Activated T-helper 1 cell treated with anti-CD3 and anti-CD28 coated beads, Interleukin-12 subunit alpha, Interleukin-12 subunit beta, Interleukin-2, Interleukin-4 antibody, amounts not matched to agents 30 ng/mL and 10 ng/mL and 1 ng/mL, durations not matched to agents 14 hours and 24 hours and 36 hours (primary cell): ENCODE measurements around the gene LHX5. TPM values are rescaled to one million over a fixed set of nuclear protein-coding genes. Genes with fewer than 3 reads are reported as not detected.

Experiments
- DNase-seq: peaks from one replicate; pipeline ENCODE4 v3.0.0; 2021; ENCODE audit warnings: low spot score
- H3K27ac Mint-ChIP-seq: one replicate; pipeline ENCODE4 v1.8.0; 2021; ENCODE audit warnings: mild to moderate bottlenecking, mixed read lengths
- H3K27me3 Mint-ChIP-seq: one replicate; pipeline ENCODE4 v1.8.0; 2022; ENCODE audit warnings: mild to moderate bottlenecking, moderate library complexity, mixed read lengths; ENCODE audit not compliant: insufficient read depth
- H3K36me3 Mint-ChIP-seq: one replicate; pipeline ENCODE4 v1.8.0; 2021; ENCODE audit warnings: low read depth, mixed read lengths
- H3K4me1 Mint-ChIP-seq: one replicate; pipeline ENCODE4 v1.8.0; 2021; ENCODE audit warnings: low read depth, mixed read lengths
- H3K4me3 Mint-ChIP-seq: one replicate; pipeline ENCODE4 v1.8.0; 2021; ENCODE audit warnings: mild to moderate bottlenecking, moderate library complexity, mixed read lengths
- H3K9me3 Mint-ChIP-seq: one replicate; pipeline ENCODE4 v1.8.0; 2021; ENCODE audit warnings: mixed read lengths
- intact Hi-C: fragments of 100-400 bp; cut with micrococcal nuclease; formaldehyde crosslinking; loops from one replicate; pipeline ENCODE4 v1.15.1; 2024
- total RNA-seq: library from RNA; stranded (reverse); gene quantifications from 2 replicates; pipeline ENCODE4 v1.2.3, GENCODE V29; 2022

LHX5 gene
- total RNA-seq, 1 donor from 2014 or later: not detected

- Mint-ChIP-seq H3K9me3 (no peaks in the 10 kb centered on the region), H3K36me3 (no peaks in the 10 kb centered on the region), H3K4me3 (no peak overlapping the region), H3K4me1 (no peaks in the 10 kb centered on the region), H3K27ac (no peak overlapping the region), H3K27me3 (peaks cover 5% of the 10 kb centered on the region)
- DNase-seq: no peak
- intact Hi-C loops: no loop called here
Observed at GRCh38 chr12:113488322-113488721, 16.7 kb upstream of the LHX5 start.

- DNase-seq: no peak
- no peaks in the 10 kb centered on the region for H3K36me3 Mint-ChIP-seq
- intact Hi-C loops: no loop called here
- H3K4me3 Mint-ChIP-seq: no peak overlapping the region
- H3K9me3 Mint-ChIP-seq: no peaks in the 10 kb centered on the region
- H3K27me3 Mint-ChIP-seq: peaks cover 5% of the 10 kb centered on the region
- no peaks in the 10 kb centered on the region for H3K4me1 Mint-ChIP-seq
- H3K27ac Mint-ChIP-seq: no peak overlapping the region
Observed at GRCh38 chr12:113486722-113487121, 15.1 kb upstream of the LHX5 start.

- H3K9me3 Mint-ChIP-seq: no peaks in the 10 kb centered on the region
- no peak for DNase-seq
- peaks cover 13% of the 10 kb centered on the region for H3K27me3 Mint-ChIP-seq
- intact Hi-C loops: no loop called here
- H3K27ac Mint-ChIP-seq: no peak overlapping the region
- no peaks in the 10 kb centered on the region for H3K36me3 Mint-ChIP-seq
- no peak overlapping the region for H3K4me3 Mint-ChIP-seq
- no peaks in the 10 kb centered on the region for H3K4me1 Mint-ChIP-seq
Observed at GRCh38 chr12:113485330-113485729, 13.7 kb upstream of the LHX5 start.

GRCh38 chr12:113482334-113482733 is 10.7 kb upstream of the LHX5 start:
- H3K27ac Mint-ChIP-seq: no peak overlapping the region
- H3K4me1 Mint-ChIP-seq: peaks cover 5% of the 10 kb centered on the region
- intact Hi-C loops: no loop called here
- peaks cover 40% of the 10 kb centered on the region for H3K27me3 Mint-ChIP-seq
- no peaks in the 10 kb centered on the region for H3K9me3 Mint-ChIP-seq
- H3K4me3 Mint-ChIP-seq: no peak overlapping the region
- no peak for DNase-seq
- H3K36me3 Mint-ChIP-seq: peaks cover 3% of the 10 kb centered on the region

- Mint-ChIP-seq H3K4me3 (no peak overlapping the region), H3K27me3 (peaks cover 48% of the 10 kb centered on the region), H3K27ac (peak overlapping the region; percentile 74), H3K4me1 (peaks cover 5% of the 10 kb centered on the region), H3K9me3 (no peaks in the 10 kb centered on the region), H3K36me3 (peaks cover 3% of the 10 kb centered on the region)
- DNase-seq: no peak
- intact Hi-C loops: loop anchor here (1.0 kb wide), 1 partner anchor 18 kb away; no protein-coding TSS in a partner anchor
Observed at GRCh38 chr12:113480336-113480971, 8.8 kb upstream of the LHX5 start.

- Mint-ChIP-seq H3K4me1 (peaks cover 5% of the 10 kb centered on the region), H3K4me3 (no peak overlapping the region), H3K36me3 (peaks cover 5% of the 10 kb centered on the region), H3K27me3 (peaks cover 55% of the 10 kb centered on the region), H3K9me3 (no peaks in the 10 kb centered on the region), H3K27ac (peak overlapping the region; percentile 74)
- DNase-seq: peak; percentile 10
- intact Hi-C loops: loop anchor here (1.0 to 5.0 kb wide), 2 partner anchors 17 to 928 kb away; partner anchors contain the start of gene TBX5
Observed at GRCh38 chr12:113479590-113480335, 8.1 kb upstream of the LHX5 start.

- intact Hi-C loops: loop anchor here (5.0 kb wide), 1 partner anchor 928 kb away; the partner anchor contains the start of gene TBX5
- Mint-ChIP-seq H3K4me1 (peaks cover 9% of the 10 kb centered on the region), H3K27me3 (peaks cover 58% of the 10 kb centered on the region), H3K36me3 (peaks cover 5% of the 10 kb centered on the region), H3K4me3 (no peak overlapping the region), H3K27ac (peak overlapping the region; percentile 74), H3K9me3 (no peaks in the 10 kb centered on the region)
- no peak for DNase-seq
Observed at GRCh38 chr12:113479216-113479589, 7.5 kb upstream of the LHX5 start.

- H3K27me3 Mint-ChIP-seq: peaks cover 65% of the 10 kb centered on the region
- peaks cover 11% of the 10 kb centered on the region for H3K4me1 Mint-ChIP-seq
- H3K27ac Mint-ChIP-seq: no peak overlapping the region
- no peaks in the 10 kb centered on the region for H3K9me3 Mint-ChIP-seq
- H3K36me3 Mint-ChIP-seq: peaks cover 5% of the 10 kb centered on the region
- DNase-seq: no peak
- no peak overlapping the region for H3K4me3 Mint-ChIP-seq
- intact Hi-C loops: loop anchor here (5.0 kb wide), 1 partner anchor 929 kb away; the partner anchor contains the start of gene TBX5
Observed at GRCh38 chr12:113478351-113479011, 6.8 kb upstream of the LHX5 start.

- Mint-ChIP-seq H3K9me3 (no peaks in the 10 kb centered on the region), H3K36me3 (peaks cover 7% of the 10 kb centered on the region), H3K4me1 (peaks cover 11% of the 10 kb centered on the region), H3K4me3 (no peak overlapping the region), H3K27ac (no peak overlapping the region), H3K27me3 (peaks cover 71% of the 10 kb centered on the region)
- intact Hi-C loops: loop anchor here (5.0 kb wide), 1 partner anchor 929 kb away; the partner anchor contains the start of gene TBX5
- no peak for DNase-seq
Observed at GRCh38 chr12:113477842-113478215, 6.2 kb upstream of the LHX5 start.

GRCh38 chr12:113477171-113477841 is 5.6 kb upstream of the LHX5 start:
- Mint-ChIP-seq H3K4me1 (peaks cover 11% of the 10 kb centered on the region), H3K27ac (peak overlapping the region; percentile 58)
- intact Hi-C loops: loop anchor here (5.0 kb wide), 1 partner anchor 930 kb away; the partner anchor contains the start of gene TBX5

GRCh38 chr12:113476176-113476986 is 4.7 kb upstream of the LHX5 start:
- intact Hi-C loops: loop anchor here (5.0 kb wide), 1 partner anchor 931 kb away; the partner anchor contains the start of gene TBX5
- H3K27me3 Mint-ChIP-seq: peaks cover 83% of the 10 kb centered on the region
- peaks cover 11% of the 10 kb centered on the region for H3K4me1 Mint-ChIP-seq
- H3K27ac Mint-ChIP-seq: no peak overlapping the region
- H3K9me3 Mint-ChIP-seq: no peaks in the 10 kb centered on the region
- DNase-seq: no peak
- H3K4me3 Mint-ChIP-seq: no peak overlapping the region
- peaks cover 7% of the 10 kb centered on the region for H3K36me3 Mint-ChIP-seq

More at GRCh38 chr12:113477171-113477841, 5.6 kb upstream of the LHX5 start:
- Mint-ChIP-seq H3K27me3 (peaks cover 76% of the 10 kb centered on the region), H3K9me3 (no peaks in the 10 kb centered on the region), H3K36me3 (peaks cover 7% of the 10 kb centered on the region), H3K4me3 (no peak overlapping the region)
- no peak for DNase-seq
